Lung (tissue), 12 donors: ENCODE measurements around the gene GRK3. TPM values are rescaled to one million over a fixed set of nuclear protein-coding genes. Genes with fewer than 3 reads are reported as not detected.

Experiments
- ATAC-seq: fragments of 200-7000 bp; cut with Tn5 transposase; one replicate; pipeline ENCODE4 v1.9.1; 2020; ENCODE audit warnings: moderate number of reproducible peaks; ENCODE audit not compliant: insufficient read depth, low FRiP score
- DNase-seq, 3 donors: peaks; one replicate each; pipeline ENCODE4 v3.0.0-alpha.2; 2013 to 2017
- H3K27ac ChIP-seq, 2 donors: one replicate each; pipeline ENCODE4 v1.5.1; 2013; ENCODE audit warnings: mild to moderate bottlenecking in 2 of 2, moderate library complexity in 2 of 2, control low read depth in 1 of 2, inconsistent platforms in 1 of 2, low read depth in 1 of 2, low read length in 1 of 2
- H3K27me3 ChIP-seq, 3 donors: one replicate each; pipeline ENCODE4 v1.5.1; 2013; ENCODE audit warnings: low read length in 2 of 3; ENCODE audit not compliant: control insufficient read depth in 3 of 3, insufficient read depth in 3 of 3
- H3K36me3 ChIP-seq, 4 donors: one replicate each; pipeline ENCODE4 v1.5.1; 2013; ENCODE audit warnings: low read length in 4 of 4, mild to moderate bottlenecking in 1 of 4, moderate library complexity in 1 of 4; ENCODE audit not compliant: control insufficient read depth in 4 of 4, insufficient read depth in 4 of 4
- H3K4me1 ChIP-seq, 5 donors: one replicate each; pipeline ENCODE4 v1.5.1; 2013; ENCODE audit warnings: low read length in 5 of 5, mild to moderate bottlenecking in 2 of 5, moderate library complexity in 1 of 5; ENCODE audit not compliant: control insufficient read depth in 5 of 5, insufficient read depth in 5 of 5
- H3K4me3 ChIP-seq: one replicate; pipeline ENCODE4 v1.5.1; 2013; ENCODE audit warnings: mild to moderate bottlenecking, control low read depth, moderate library complexity
- H3K9ac ChIP-seq, 2 donors: one replicate each; pipeline ENCODE4 v1.5.1; 2013; ENCODE audit warnings: low read length in 2 of 2, control low read depth in 1 of 2; ENCODE audit not compliant: insufficient read depth in 1 of 2
- H3K9me3 ChIP-seq, 4 donors: one replicate each; pipeline ENCODE4 v1.5.1; 2013; ENCODE audit warnings: low read length in 3 of 4, mild to moderate bottlenecking in 1 of 4, moderate library complexity in 1 of 4; ENCODE audit not compliant: control insufficient read depth in 4 of 4, insufficient read depth in 3 of 4
- CTCF ChIP-seq: IDR thresholded peaks from 2 replicates; pipeline ENCODE4 v1.5.1; 2012; ENCODE audit warnings: mild to moderate bottlenecking; ENCODE audit errors: control extremely low read depth, extremely low read depth
- WGBS, 2 donors: extraction: QIAGEN DNeasy Blood & Tissue Kit; methylation state at CpG; one replicate each; pipeline ENCODE4 v1.1.7; 2013; 5-methylcytosine and 5-hydroxymethylcytosine counted together
- polyA plus RNA-seq, 2 donors: library from polyadenylated mRNA; stranded (reverse); fragments of 200-250 nt; gene quantifications; one replicate each; pipeline ENCODE4 v1.2.1, GENCODE V29; 2013
- total RNA-seq, 2 donors: library from RNA; depleted of rRNA in 1 of 2; stranded (reverse); fragments of >200 nt in 1 of 2; gene quantifications; one replicate each; pipeline ENCODE4 v1.2.1, GENCODE V29; 2014 to 2021
- donor health status: control.
- donor health status: control.
- donor health status: Bipolar disorder and iron deficiency.
- donor health status: healthy.
- donor health status: DM: yes; HTN: yes; CAD: no.

GRK3 gene
- total and polyA plus RNA-seq, 4 donors, result 5.0 to 27.3 (median 18.0) TPM

GRCh38 chr22:25641650-25642049 is 77.2 kb downstream of the GRK3 start:
- no peak overlapping the region for H3K4me3 ChIP-seq
- H3K27me3 ChIP-seq, result no peaks in the 10 kb centered on the region
- ATAC-seq (no peak), DNase-seq (no peak)
- no peaks in the 10 kb centered on the region for H3K9me3 ChIP-seq
- H3K36me3 ChIP-seq, result peaks cover 0 to 18% (median 3%) of the 10 kb centered on the region in 4 donors
- 78 to 82% methylated on average over 2 of the region's 2 CpGs for WGBS, 2 donors
- peaks cover 0 to 13% (median 2%) of the 10 kb centered on the region in 5 donors for H3K4me1 ChIP-seq
- no peak overlapping the region for H3K27ac ChIP-seq
- TF ChIP-seq CTCF, result no peak
- no peak overlapping the region for H3K9ac ChIP-seq

- DNase-seq, result no peak
- Histone ChIP-seq H3K36me3 (peaks cover 0 to 9% (median 2%) of the 10 kb centered on the region in 4 donors), H3K4me1 (peaks cover 0 to 11% (median 3%) of the 10 kb centered on the region in 5 donors), H3K9ac (no peak overlapping the region), H3K27me3 (no peaks in the 10 kb centered on the region), H3K27ac (no peak overlapping the region), H3K4me3 (no peak overlapping the region), H3K9me3 (no peaks in the 10 kb centered on the region)
- 83 to 86% methylated on average over 9 of the region's 9 CpGs for WGBS, 2 donors
- ATAC-seq, result no peak
- no peak for TF ChIP-seq CTCF
These were observed 78.9 kb downstream of the GRK3 start for GRCh38 chr22:25643232-25644000.

- TF ChIP-seq CTCF, result no peak
- Histone ChIP-seq H3K9ac (no peak overlapping the region), H3K36me3 (peaks cover 0 to 4% (median 2%) of the 10 kb centered on the region in 4 donors), H3K27ac (no peak overlapping the region), H3K27me3 (no peaks in the 10 kb centered on the region), H3K4me1 (peaks cover 0 to 11% (median 3%) of the 10 kb centered on the region in 5 donors), H3K4me3 (no peak overlapping the region), H3K9me3 (no peaks in the 10 kb centered on the region)
- ATAC-seq, result no peak
- 69 to 73% methylated on average over 3 of the region's 3 CpGs for WGBS, 2 donors
- no peak for DNase-seq
These were observed 79.6 kb downstream of the GRK3 start for GRCh38 chr22:25644122-25644521.
